AG08396 (cell line): ENCODE data around the gene MPDZ.

Source experiments
- DNase-seq: peaks from one replicate; pipeline ENCODE4 v3.0.0; 2012; ENCODE audit warnings: low spot score, mixed read lengths

The MPDZ gene

GRCh38 chr9:13131991-13132390 is 147.5 kb downstream of the MPDZ start:
- no peak for DNase-seq

GRCh38 chr9:13131416-13131815 is 148.1 kb downstream of the MPDZ start:
- DNase-seq: no peak

- no peak for DNase-seq
Measured at GRCh38 chr9:13128266-13128860, 151.1 kb downstream of the MPDZ start.

GRCh38 chr9:13127131-13127530 is 152.4 kb downstream of the MPDZ start:
- no peak for DNase-seq

- DNase-seq: no peak
Measured at GRCh38 chr9:13125261-13125660, 154.2 kb downstream of the MPDZ start.

- DNase-seq: no peak
Measured at GRCh38 chr9:13122756-13123369, 156.6 kb downstream of the MPDZ start.

GRCh38 chr9:13118313-13118712 is 161.2 kb downstream of the MPDZ start:
- no peak for DNase-seq

GRCh38 chr9:13116292-13116691 is 163.2 kb downstream of the MPDZ start:
- DNase-seq: no peak

- no peak for DNase-seq
Measured at GRCh38 chr9:13113751-13114150, 165.7 kb downstream of the MPDZ start.

- DNase-seq: no peak
Measured at GRCh38 chr9:13113216-13113615, 166.3 kb downstream of the MPDZ start.

- DNase-seq: no peak
Measured at GRCh38 chr9:13111778-13112177, 167.7 kb downstream of the MPDZ start.

GRCh38 chr9:13110766-13111417 is 168.6 kb downstream of the MPDZ start:
- DNase-seq: no peak

- no peak for DNase-seq
Measured at GRCh38 chr9:13109781-13110180, 169.7 kb downstream of the MPDZ start.

GRCh38 chr9:13107008-13107407 is 172.5 kb downstream of the MPDZ start:
- no peak for DNase-seq

GRCh38 chr9:13100914-13101572 is 178.4 kb downstream of the MPDZ start:
- DNase-seq: no peak

GRCh38 chr9:13095056-13095455 is 184.4 kb downstream of the MPDZ start:
- no peak for DNase-seq

GRCh38 chr9:13090628-13091027 is 188.9 kb downstream of the MPDZ start:
- DNase-seq: no peak

GRCh38 chr9:13089666-13090065 is 189.8 kb downstream of the MPDZ start:
- DNase-seq: no peak

GRCh38 chr9:13088720-13089427 is 190.6 kb downstream of the MPDZ start:
- DNase-seq: peak; percentile 66

- DNase-seq: peak; percentile 21
Measured at GRCh38 chr9:13083963-13084528, 195.4 kb downstream of the MPDZ start.

- no peak for DNase-seq
Measured at GRCh38 chr9:13083366-13083765, 196.1 kb downstream of the MPDZ start.

GRCh38 chr9:13082796-13083195 is 196.7 kb downstream of the MPDZ start:
- no peak for DNase-seq
